HK-2 (cell line): ENCODE data around the gene MORF4L2.
A peak's percentile ranks its signal among the peaks of the same experiment; 100 is the strongest.

Experiments used
- DNase-seq: peaks from one replicate; pipeline ENCODE4 v3.0.0-alpha.2; 2018; ENCODE audit not compliant: unreplicated experiment

The MORF4L2 gene

GRCh38 chrX:103686199-103687072 lies at the start of gene MORF4L2:
Gene MORF4L2, minus strand, starts transcription at chrX:103686699. Its CDS starts 9,672 bp downstream, at chrX:103677027.
- DNase-seq = peak; percentile 85

GRCh38 chrX:103734125-103734760 lies 47.7 kb upstream of the MORF4L2 start:
- DNase-seq = no peak

- DNase-seq = no peak
Observed at GRCh38 chrX:103733017-103733416, 46.5 kb upstream of the MORF4L2 start.

- DNase-seq = no peak
Observed at GRCh38 chrX:103730796-103731493, 44.4 kb upstream of the MORF4L2 start.

- no peak for DNase-seq
Observed at GRCh38 chrX:103730147-103730795, 43.8 kb upstream of the MORF4L2 start.

GRCh38 chrX:103729015-103729414 lies 42.5 kb upstream of the MORF4L2 start:
- DNase-seq = no peak

GRCh38 chrX:103727115-103727514 lies 40.6 kb upstream of the MORF4L2 start:
- no peak for DNase-seq

- no peak for DNase-seq
Observed at GRCh38 chrX:103726477-103726876, 40.0 kb upstream of the MORF4L2 start.

GRCh38 chrX:103722505-103722904 lies 36.0 kb upstream of the MORF4L2 start:
- DNase-seq = no peak

- no peak for DNase-seq
Observed at GRCh38 chrX:103718120-103718519, 31.6 kb upstream of the MORF4L2 start.

- DNase-seq = no peak
Observed at GRCh38 chrX:103716962-103717361, 30.5 kb upstream of the MORF4L2 start.

GRCh38 chrX:103710609-103711008 lies 24.1 kb upstream of the MORF4L2 start, which contains the start of gene TMEM31:
Gene TMEM31, plus strand, starts transcription at chrX:103710909. Its CDS starts 1,350 bp downstream, at chrX:103712259.
- DNase-seq = no peak

- DNase-seq = no peak
Observed at GRCh38 chrX:103704863-103705262, 18.4 kb upstream of the MORF4L2 start.

GRCh38 chrX:103699243-103699642 lies 12.7 kb upstream of the MORF4L2 start:
- DNase-seq = no peak

- no peak for DNase-seq
Observed at GRCh38 chrX:103697687-103698086, 11.2 kb upstream of the MORF4L2 start.

- DNase-seq = no peak
Observed at GRCh38 chrX:103691059-103691458, 4.6 kb upstream of the MORF4L2 start.

- no peak for DNase-seq
Observed at GRCh38 chrX:103688946-103689345, 2.4 kb upstream of the MORF4L2 start.

GRCh38 chrX:103687696-103688201 lies 1.2 kb upstream of the MORF4L2 start:
- peak; percentile 58 for DNase-seq

GRCh38 chrX:103687073-103687695 lies 685 bp upstream of the MORF4L2 start:
- peak; percentile 84 for DNase-seq

- DNase-seq = no peak
Observed at GRCh38 chrX:103685396-103685795, 1.1 kb downstream of the MORF4L2 start.

- no peak for DNase-seq
Observed at GRCh38 chrX:103681443-103681842, 5.1 kb downstream of the MORF4L2 start.
